HEK293T (cell line): ENCODE results near the gene CD2AP.

Source experiments
- ARNT ChIP-seq: fragments of 450-650 bp; IDR thresholded peaks from 2 replicates; pipeline ENCODE4 v1.6.1; 2017; ENCODE audit warnings: mild to moderate bottlenecking
- BHLHE40 ChIP-seq: fragments of 450-650 bp; IDR thresholded peaks from 2 replicates; pipeline ENCODE4 v1.6.1; 2016; ENCODE audit warnings: mild to moderate bottlenecking, moderate library complexity, borderline replicate concordance
- FOXA1 ChIP-seq: fragments of 450-650 bp; IDR thresholded peaks from 2 replicates; pipeline ENCODE4 v1.6.1; 2016; ENCODE audit warnings: mild to moderate bottlenecking
- FOXK2 ChIP-seq: fragments of 450-650 bp; IDR thresholded peaks from 2 replicates; pipeline ENCODE4 v1.6.1; 2016; ENCODE audit warnings: mild to moderate bottlenecking
- HDGF ChIP-seq: fragments of 450-650 bp; IDR thresholded peaks from 2 replicates; pipeline ENCODE4 v1.6.1; 2017; ENCODE audit warnings: antibody characterized with exemption, borderline replicate concordance
- NFRKB ChIP-seq: fragments of 450-650 bp; IDR thresholded peaks from 2 replicates; pipeline ENCODE4 v1.6.1; 2016; ENCODE audit warnings: mild to moderate bottlenecking, moderate library complexity
- SP1 ChIP-seq: fragments of 450-650 bp; IDR thresholded peaks from 2 replicates; pipeline ENCODE4 v1.6.1; 2017
- SUZ12 ChIP-seq: fragments of 450-650 bp; IDR thresholded peaks from 2 replicates; pipeline ENCODE4 v1.6.1; 2016; ENCODE audit warnings: mild to moderate bottlenecking

DNA sequence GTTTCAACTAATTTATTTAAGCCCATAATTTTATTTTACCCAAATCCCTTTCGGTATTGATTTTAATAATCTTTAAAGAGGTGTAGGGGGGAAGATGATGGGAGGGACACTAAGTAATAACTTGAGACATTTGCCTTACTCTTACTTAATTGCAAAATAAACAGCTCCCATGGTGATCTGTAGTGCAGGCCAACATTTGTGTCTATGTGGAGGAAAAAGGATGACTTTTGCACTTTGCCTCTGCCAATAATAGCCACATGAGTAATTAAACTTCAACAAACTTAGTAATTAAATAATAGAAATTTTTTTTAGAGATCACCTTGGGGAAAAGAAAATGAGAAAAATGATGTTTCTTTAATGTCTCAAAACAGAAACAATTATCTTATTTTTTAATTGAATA, 29.9 kb upstream of the CD2AP start:
- TF ChIP-seq SUZ12: no peak
- no peak for TF ChIP-seq FOXK2
- TF ChIP-seq NFRKB: no peak
- no peak for TF ChIP-seq HDGF
- TF ChIP-seq FOXA1: no peak
- TF ChIP-seq BHLHE40: no peak
- TF ChIP-seq SP1: no peak
- no peak for TF ChIP-seq ARNT
